ENCODE results near the gene SUV39H1.

Gene SUV39H1

GRCh38 chrX:48694776-48695533 lies 1.6 kb upstream of the SUV39H1 start:
- no peak overlapping the region for H3K4me3 ChIP-seq (ENCODE audit: low read length)
- no peak for DNase-seq (ENCODE audit: low read depth)
- no peak for TF ChIP-seq CTCF (conservative IDR thresholded peaks at IDR 0.05; ENCODE audit: low read length)

DNA sequence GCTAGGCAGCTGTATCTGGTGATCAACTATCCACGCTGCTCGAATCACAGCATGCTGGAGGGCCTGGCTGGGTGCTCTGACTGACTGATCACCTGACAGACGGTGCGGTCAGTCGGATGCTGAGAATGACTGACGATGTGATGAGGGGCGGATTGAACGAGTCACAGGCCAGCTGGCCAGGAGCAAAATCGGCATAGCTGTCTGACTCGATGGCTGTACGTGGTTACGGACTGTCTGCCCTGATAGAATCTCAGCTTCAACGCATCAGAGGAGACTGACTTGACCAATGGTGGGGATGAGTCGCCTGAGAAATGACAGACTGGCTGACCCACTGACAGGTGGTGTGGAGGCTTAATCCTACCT lies 1.0 kb upstream of the SUV39H1 start:
- peak overlapping the region; percentile 2; the same call in 1 of the 2 replicates for H3K4me3 ChIP-seq (ENCODE audit: low read length)
- DNase-seq (ENCODE audit: low read depth): no peak
- no peak for TF ChIP-seq CTCF (conservative IDR thresholded peaks at IDR 0.05; ENCODE audit: low read length)

DNA sequence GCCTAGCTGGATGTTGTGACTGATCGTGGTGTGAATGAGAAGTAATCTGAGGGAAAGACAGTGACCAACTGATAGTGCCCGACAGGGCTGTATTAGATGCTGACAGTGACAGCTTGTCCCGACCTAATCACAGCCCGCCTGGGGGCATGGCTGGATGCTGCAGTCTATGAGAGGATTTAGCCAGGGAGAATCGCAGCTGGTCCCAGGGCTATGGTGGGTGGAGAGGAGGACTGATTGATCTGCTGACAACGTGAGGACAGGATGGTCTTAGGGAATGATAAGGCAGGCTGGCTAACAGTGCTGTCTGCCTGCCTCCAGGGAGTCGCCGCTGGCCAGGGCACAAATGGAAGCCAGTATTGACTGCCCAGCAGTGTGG lies 621 bp upstream of the SUV39H1 start:
- peak overlapping the region; percentile 69 for H3K4me3 ChIP-seq (ENCODE audit: low read length)
- no peak for TF ChIP-seq CTCF (conservative IDR thresholded peaks at IDR 0.05; ENCODE audit: low read length)
- no peak for DNase-seq (ENCODE audit: low read depth)

DNA sequence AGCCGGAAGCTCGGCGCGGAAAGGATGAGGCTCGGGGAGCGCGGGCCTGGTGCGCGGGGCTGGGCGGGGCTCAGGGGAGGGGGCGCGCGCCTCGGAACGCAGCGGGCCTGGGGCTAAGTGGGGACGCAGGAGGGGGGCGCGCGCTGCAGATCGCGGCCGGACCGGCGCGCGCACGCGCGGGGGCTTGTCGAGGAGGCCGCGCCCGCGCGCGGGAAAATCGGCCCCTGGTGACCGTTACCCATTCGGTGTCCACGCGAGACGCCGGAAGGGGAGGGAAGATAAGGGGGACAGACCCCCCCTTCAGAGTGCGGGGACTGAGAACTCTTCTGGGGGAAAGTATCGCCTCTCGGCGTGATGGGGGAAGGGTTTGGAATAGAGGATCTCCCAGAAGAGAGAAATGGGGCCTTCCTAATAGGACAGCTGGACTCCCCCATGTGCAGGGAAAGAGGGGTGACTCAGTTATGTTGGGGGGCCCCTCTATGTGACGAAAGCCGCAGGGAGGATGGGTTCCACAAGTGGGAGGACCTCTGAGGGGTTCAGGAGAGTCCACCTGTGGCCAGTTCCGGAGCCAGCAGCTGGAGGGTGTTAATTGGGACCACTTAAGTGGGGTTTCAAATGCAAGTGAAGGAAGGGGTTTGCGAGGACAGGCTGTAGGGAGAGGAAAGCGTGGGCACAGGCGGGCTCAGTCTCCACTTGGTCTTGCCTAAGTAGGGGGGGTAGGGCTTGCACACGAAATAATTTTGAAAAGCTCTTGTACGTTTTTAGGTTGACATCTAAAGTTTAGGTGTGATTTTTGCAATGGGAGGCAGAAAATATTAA lies 584 bp downstream of the SUV39H1 start:
- DNase-seq (ENCODE audit: low read depth): no peak
- TF ChIP-seq CTCF (conservative IDR thresholded peaks at IDR 0.05; ENCODE audit: low read length): no peak
- peak overlapping the region; percentile 62 for H3K4me3 ChIP-seq (ENCODE audit: low read length)

DNA sequence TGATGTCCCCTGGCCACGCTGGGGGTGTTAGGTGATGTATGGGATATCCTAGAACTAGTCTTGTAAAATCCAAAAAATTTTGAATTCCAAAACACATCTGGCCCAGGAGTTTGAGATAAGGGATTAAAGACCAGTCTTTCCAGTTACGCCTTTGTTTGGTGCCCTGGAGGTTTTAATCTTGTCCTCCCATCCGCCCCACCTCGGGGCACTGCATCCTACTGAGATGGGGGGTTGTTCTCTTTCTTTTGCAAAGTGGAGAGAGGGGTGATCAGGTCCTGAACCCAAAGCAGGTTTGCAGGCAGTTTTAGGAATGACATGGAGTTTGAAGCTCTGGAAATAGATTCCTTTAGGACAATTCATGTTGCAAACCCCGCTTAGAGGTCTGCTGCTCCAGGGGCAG lies 1.8 kb downstream of the SUV39H1 start:
- H3K4me3 ChIP-seq (ENCODE audit: low read length): no peak overlapping the region
- no peak for TF ChIP-seq CTCF (conservative IDR thresholded peaks at IDR 0.05; ENCODE audit: low read length)
- DNase-seq (ENCODE audit: low read depth): no peak

DNA sequence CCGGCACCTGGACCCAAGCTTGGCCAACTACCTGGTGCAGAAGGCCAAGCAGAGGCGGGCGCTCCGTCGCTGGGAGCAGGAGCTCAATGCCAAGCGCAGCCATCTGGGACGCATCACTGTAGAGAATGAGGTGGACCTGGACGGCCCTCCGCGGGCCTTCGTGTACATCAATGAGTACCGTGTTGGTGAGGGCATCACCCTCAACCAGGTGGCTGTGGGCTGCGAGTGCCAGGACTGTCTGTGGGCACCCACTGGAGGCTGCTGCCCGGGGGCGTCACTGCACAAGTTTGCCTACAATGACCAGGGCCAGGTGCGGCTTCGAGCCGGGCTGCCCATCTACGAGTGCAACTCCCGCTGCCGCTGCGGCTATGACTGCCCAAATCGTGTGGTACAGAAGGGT lies 3.7 kb downstream of the SUV39H1 start:
- TF ChIP-seq CTCF (conservative IDR thresholded peaks at IDR 0.05; ENCODE audit: low read length): no peak
- H3K4me3 ChIP-seq (ENCODE audit: low read length): no peak overlapping the region
- DNase-seq (ENCODE audit: low read depth): no peak

All from AG10803 (cell line).